ENCODE results near the gene UBE2S. TPM values are rescaled to one million over a fixed set of nuclear protein-coding genes. Genes with fewer than 3 reads are reported as not detected.
"Not testable (repeated sequence)": the region's sequence is repeated elsewhere in the genome, so short reads cannot be mapped to it uniquely, and the experiment has no call there.

UBE2S gene
- total and polyA plus RNA-seq, 8 donors, result 26.5 to 71.2 (median 35.7) TPM

DNA sequence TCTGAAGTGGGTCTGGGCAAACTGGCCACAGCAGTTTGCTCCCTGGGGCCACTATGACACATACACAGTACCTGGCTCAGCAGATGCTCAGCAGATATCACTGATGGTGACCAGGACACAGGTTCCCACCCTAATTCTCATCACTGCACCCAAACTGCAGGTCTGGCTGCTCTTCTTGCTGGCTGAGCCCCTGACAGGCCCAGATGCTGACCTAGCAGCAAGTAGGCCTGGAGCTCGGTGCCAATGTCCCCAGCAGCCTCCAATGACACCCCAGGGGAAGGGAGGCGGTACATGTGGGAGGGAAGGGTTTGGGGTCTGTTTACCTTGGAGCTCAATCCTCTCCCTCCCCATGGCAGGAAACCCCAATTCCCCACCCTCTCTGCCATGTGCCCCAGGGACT, 5.1 kb downstream of the UBE2S start:
- TF ChIP-seq, protein P1, sequence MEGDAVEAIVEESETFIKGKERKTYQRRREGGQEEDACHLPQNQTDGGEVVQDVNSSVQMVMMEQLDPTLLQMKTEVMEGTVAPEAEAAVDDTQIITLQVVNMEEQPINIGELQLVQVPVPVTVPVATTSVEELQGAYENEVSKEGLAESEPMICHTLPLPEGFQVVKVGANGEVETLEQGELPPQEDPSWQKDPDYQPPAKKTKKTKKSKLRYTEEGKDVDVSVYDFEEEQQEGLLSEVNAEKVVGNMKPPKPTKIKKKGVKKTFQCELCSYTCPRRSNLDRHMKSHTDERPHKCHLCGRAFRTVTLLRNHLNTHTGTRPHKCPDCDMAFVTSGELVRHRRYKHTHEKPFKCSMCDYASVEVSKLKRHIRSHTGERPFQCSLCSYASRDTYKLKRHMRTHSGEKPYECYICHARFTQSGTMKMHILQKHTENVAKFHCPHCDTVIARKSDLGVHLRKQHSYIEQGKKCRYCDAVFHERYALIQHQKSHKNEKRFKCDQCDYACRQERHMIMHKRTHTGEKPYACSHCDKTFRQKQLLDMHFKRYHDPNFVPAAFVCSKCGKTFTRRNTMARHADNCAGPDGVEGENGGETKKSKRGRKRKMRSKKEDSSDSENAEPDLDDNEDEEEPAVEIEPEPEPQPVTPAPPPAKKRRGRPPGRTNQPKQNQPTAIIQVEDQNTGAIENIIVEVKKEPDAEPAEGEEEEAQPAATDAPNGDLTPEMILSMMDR (IDR thresholded peaks at IDR 0.05), result no peak
- DNase-seq, result no peak
- Histone ChIP-seq H3K9me3 (no peaks in the 10 kb centered on the region), H3K27ac (no peak overlapping the region), H3K27me3 (no peaks in the 10 kb centered on the region), H3K4me3 (no peak overlapping the region), H3K4me1 (peaks cover 8 to 35% of the 10 kb centered on the region in 2 donors), H3K36me3 (peaks cover 0 to 57% of the 10 kb centered on the region in 2 donors)
- ATAC-seq, result no peak
- intact Hi-C loops (cut with DNase I), result no loop called here

DNA sequence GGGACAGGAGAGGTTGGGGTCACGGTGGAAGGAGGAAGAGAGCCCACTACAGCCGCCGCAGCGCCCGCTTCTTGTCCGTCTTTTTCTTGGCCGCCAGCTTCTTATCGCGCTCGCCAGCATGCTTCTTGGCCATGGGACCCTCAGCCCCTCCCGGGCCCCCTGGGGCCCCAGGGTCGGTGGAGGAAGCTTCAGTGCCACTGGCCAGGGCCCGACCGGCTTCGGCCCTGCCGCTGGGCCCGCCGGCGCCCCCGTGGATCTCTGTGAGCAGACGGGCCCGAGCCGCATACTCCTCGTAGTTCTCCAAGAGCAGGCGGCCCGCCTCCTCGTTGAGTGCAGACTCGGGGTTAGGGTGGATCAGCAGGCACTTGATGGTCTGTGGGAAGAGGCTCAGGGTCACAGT, 6.2 kb downstream of the UBE2S start:
- H3K27ac ChIP-seq; intact Hi-C loops (cut with DNase I); H3K27me3 ChIP-seq; H3K9me3 ChIP-seq; DNase-seq; ATAC-seq; H3K4me3 ChIP-seq: not testable (repeated sequence)
- Histone ChIP-seq H3K36me3 (peaks cover 0 to 57% of the 10 kb centered on the region in 2 donors), H3K4me1 (peaks cover 2 to 28% of the 10 kb centered on the region in 2 donors)

- TF ChIP-seq, protein P1 (IDR thresholded peaks at IDR 0.05), result no peak
- no peaks in the 10 kb centered on the region for H3K27me3 ChIP-seq
- no peak overlapping the region for H3K27ac ChIP-seq
- intact Hi-C loops (cut with DNase I), result no loop called here
- H3K4me1 ChIP-seq, result peaks cover 0 to 19% of the 10 kb centered on the region in 2 donors
- H3K9me3 ChIP-seq, result no peaks in the 10 kb centered on the region
- no peak for ATAC-seq
- DNase-seq, result no peak
- H3K4me3 ChIP-seq, result no peak overlapping the region
- peaks cover 0 to 50% of the 10 kb centered on the region in 2 donors for H3K36me3 ChIP-seq
These were observed 7.1 kb downstream of the UBE2S start for GRCh38 chr19:55400281-55401087.

- TF ChIP-seq, protein P1 (IDR thresholded peaks at IDR 0.05), result no peak
- H3K27me3 ChIP-seq, result no peaks in the 10 kb centered on the region
- peak overlapping the region in 1 of 2 donors; percentile 6 for H3K4me3 ChIP-seq
- DNase-seq (no peak), ATAC-seq (no peak)
- intact Hi-C loops (cut with DNase I), result no loop called here
- peak overlapping the region in 1 of 2 donors; percentile 66 for H3K27ac ChIP-seq
- no peaks in the 10 kb centered on the region for H3K9me3 ChIP-seq
- peaks cover 0 to 16% of the 10 kb centered on the region in 2 donors for H3K4me1 ChIP-seq
- peaks cover 0 to 32% of the 10 kb centered on the region in 2 donors for H3K36me3 ChIP-seq
These were observed 9.2 kb downstream of the UBE2S start for GRCh38 chr19:55398200-55398925.

DNA sequence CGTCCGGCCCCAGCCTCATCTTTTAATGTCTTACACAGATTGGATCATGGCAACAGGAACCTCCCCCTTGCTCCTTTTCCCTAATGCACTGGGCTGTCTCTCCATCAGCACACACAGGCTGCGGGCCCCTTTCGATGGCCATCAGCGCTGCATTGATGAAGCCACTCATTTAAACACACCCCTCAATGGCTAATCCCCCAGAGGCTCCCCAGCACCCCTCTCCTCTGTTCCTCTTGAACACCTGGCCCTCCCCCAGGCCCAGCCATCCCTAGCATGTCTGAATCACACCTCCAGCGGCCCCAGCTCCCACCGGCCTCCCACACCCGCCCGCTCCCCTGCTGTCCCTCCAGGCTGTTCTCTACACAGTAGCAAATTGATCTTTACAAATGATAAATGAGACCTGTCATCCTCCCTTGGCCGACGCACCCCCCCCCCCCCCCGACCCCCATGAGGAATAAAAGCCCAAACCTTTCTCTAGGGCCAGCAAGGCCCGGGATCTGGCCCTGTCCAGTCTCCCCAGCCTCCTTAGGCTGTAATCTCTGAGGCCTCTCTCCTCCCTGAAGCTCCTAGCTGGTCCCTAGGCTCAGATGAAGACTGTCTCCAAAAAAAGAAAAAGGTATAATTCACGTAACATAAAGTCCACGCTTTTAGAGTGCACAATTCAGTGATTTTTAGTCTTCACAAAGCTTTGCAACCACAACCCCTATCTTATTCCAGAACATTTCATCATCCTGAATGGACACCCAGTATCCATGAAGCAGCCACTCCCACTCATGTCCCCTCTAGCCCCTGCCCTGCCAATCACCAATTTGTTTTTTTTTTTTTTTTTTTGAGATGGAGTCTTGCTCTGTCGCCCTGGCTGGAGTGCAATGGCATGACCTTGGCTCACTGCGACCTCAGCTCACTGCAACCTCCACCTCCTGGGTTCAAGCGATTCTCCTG, 14.5 kb downstream of the UBE2S start:
- TF ChIP-seq, protein P1 (IDR thresholded peaks at IDR 0.05), result no peak
- H3K9me3 ChIP-seq, result no peaks in the 10 kb centered on the region
- DNase-seq (no peak), ATAC-seq (no peak)
- no peaks in the 10 kb centered on the region for H3K27me3 ChIP-seq
- peaks cover 0 to 38% of the 10 kb centered on the region in 2 donors for H3K36me3 ChIP-seq
- H3K27ac ChIP-seq, result no peak overlapping the region
- H3K4me1 ChIP-seq, result peaks cover 6 to 25% of the 10 kb centered on the region in 2 donors
- intact Hi-C loops (cut with DNase I), result no loop called here
- no peak overlapping the region for H3K4me3 ChIP-seq
